CD4-positive, alpha-beta T cell (primary cell): Measurements from ENCODE around the gene POLA1. TPM values are rescaled to one million over a fixed set of nuclear protein-coding genes. Genes with fewer than 3 reads are reported as not detected.

ENCODE experiments used
- ATAC-seq: fragments of 200-7000 bp; cut with Tn5 transposase; one replicate; pipeline ENCODE4 v1.10.0; 2022; ENCODE audit warnings: mild to moderate bottlenecking; ENCODE audit not compliant: poor library complexity
- CTCF ChIA-PET: fragments of 350-600 bp; sonication (Branson Sonifier 250); formaldehyde crosslinking; loops from one replicate; lab custom pipeline; 2021; ENCODE audit warnings: antibody characterized with exemption, inconsistent platforms; lab: Charles Lee
- POLR2A ChIA-PET: fragments of 350-600 bp; sonication (Branson Sonifier 250); formaldehyde crosslinking; loops from one replicate; lab custom pipeline; 2021; ENCODE audit warnings: antibody characterized with exemption, inconsistent platforms; lab: Charles Lee
- DNase-seq, 14 experiments: peaks; one replicate each; pipeline ENCODE4 v3.0.0-alpha.2; 2013 to 2020; ENCODE audit warnings: mixed read lengths in 2 of 14
- H3K27ac ChIP-seq, 2 donors: one replicate each; pipeline versions ENCODE4 v1.5.1 to v1.7.0; 2013; ENCODE audit warnings: low read length in 2 of 2, low read depth in 1 of 2, mild to moderate bottlenecking in 1 of 2
- H3K27me3 ChIP-seq, 2 experiments: 1 replicate in 1 of 2; 2 replicates in 1 of 2; pipeline versions ENCODE4 v1.6.1 to v1.7.0; 2013; ENCODE audit warnings: low read length in 2 of 2, control low read depth in 1 of 2, mild to moderate bottlenecking in 1 of 2, moderate library complexity in 1 of 2; ENCODE audit not compliant: insufficient read depth in 2 of 2, control insufficient read depth in 1 of 2
- H3K36me3 ChIP-seq: one replicate; pipeline ENCODE4 v1.6.1; 2013; ENCODE audit warnings: low read length, control low read depth; ENCODE audit not compliant: insufficient read depth
- H3K4me1 ChIP-seq: one replicate; pipeline ENCODE4 v1.6.1; 2013; ENCODE audit warnings: low read length, control low read depth; ENCODE audit not compliant: insufficient read depth
- H3K4me3 ChIP-seq: one replicate; pipeline ENCODE4 v1.5.1; 2013; ENCODE audit warnings: mild to moderate bottlenecking, low read length, moderate library complexity
- H3K9me3 ChIP-seq, 2 experiments: 1 replicate in 1 of 2; 2 replicates in 1 of 2; pipeline versions ENCODE4 v1.6.1 to v1.7.0; 2013; ENCODE audit warnings: low read length in 2 of 2, mild to moderate bottlenecking in 2 of 2, control low read depth in 1 of 2, moderate library complexity in 1 of 2; ENCODE audit not compliant: control insufficient read depth in 1 of 2, insufficient read depth in 1 of 2
- H3K27ac Mint-ChIP-seq: one replicate; pipeline ENCODE4 v1.8.0; 2020; ENCODE audit warnings: mixed read lengths
- H3K27me3 Mint-ChIP-seq: one replicate; pipeline ENCODE4 v1.8.0; 2021; ENCODE audit warnings: mixed read lengths
- H3K36me3 Mint-ChIP-seq: one replicate; pipeline ENCODE4 v1.8.0; 2021; ENCODE audit warnings: low read depth, mixed read lengths
- H3K4me1 Mint-ChIP-seq: one replicate; pipeline ENCODE4 v1.8.0; 2021; ENCODE audit warnings: low read depth, mixed read lengths
- H3K4me3 Mint-ChIP-seq: one replicate; pipeline ENCODE4 v1.8.0; 2020; ENCODE audit warnings: mild to moderate bottlenecking, mixed read lengths
- H3K9me3 Mint-ChIP-seq: one replicate; pipeline ENCODE4 v1.8.0; 2020; ENCODE audit warnings: mixed read lengths
- CTCF ChIP-seq: fragments of 200-600 bp; IDR thresholded peaks from one replicate; pipeline ENCODE4 v1.8.0; 2022; ENCODE audit warnings: antibody characterized with exemption, mild to moderate bottlenecking
- intact Hi-C, 2 experiments: fragments of 100-400 bp; cut with DNase I in 1 of 2; cut with micrococcal nuclease in 1 of 2; formaldehyde crosslinking; loops; one replicate each; pipeline versions ENCODE4 v1.15.1 to v1.9.0; 2023 to 2025; cut with DNase I, micrococcal nuclease
- total RNA-seq, 174 experiments: library from RNA in 2 of 174; stranded (reverse) in 2 of 174; gene quantifications; one replicate each; pipeline ENCODE4 v1.2.3 and lab custom pipeline; 2021 to 2026

Gene POLA1
- total RNA-seq, 2 experiments from 2014 or later = 4.7 TPM

GRCh38 chrX:24662352-24662751, 31.4 kb upstream of the POLA1 start:
- no peaks in the 10 kb centered on the region for H3K4me1 Mint-ChIP-seq
- no peak for TF ChIP-seq CTCF
- Histone ChIP-seq H3K4me3 (no peak overlapping the region), H3K4me1 (no peaks in the 10 kb centered on the region), H3K27me3 (no peaks in the 10 kb centered on the region), H3K27ac (no peak overlapping the region), H3K9me3 (no peaks in the 10 kb centered on the region), H3K36me3 (no peaks in the 10 kb centered on the region)
- DNase-seq = no peak
- H3K27ac Mint-ChIP-seq = no peak overlapping the region
- ChIA-PET CTCF (no interaction called here), POLR2A (no interaction called here)
- no peak overlapping the region for H3K4me3 Mint-ChIP-seq
- no peak for ATAC-seq
- H3K27me3 Mint-ChIP-seq = no peaks in the 10 kb centered on the region
- H3K9me3 Mint-ChIP-seq = no peaks in the 10 kb centered on the region
- H3K36me3 Mint-ChIP-seq = no peaks in the 10 kb centered on the region
- intact Hi-C loops = no loop called here

- H3K36me3 ChIP-seq = no peaks in the 10 kb centered on the region
- no peak for TF ChIP-seq CTCF
- no peaks in the 10 kb centered on the region for H3K4me1 Mint-ChIP-seq
- H3K4me1 ChIP-seq = no peaks in the 10 kb centered on the region
- ChIA-PET POLR2A (no interaction called here), CTCF (interaction anchor here (2.4 kb wide), 1 partner anchor 8 kb away, joined by 7 read pairs; no protein-coding TSS in a partner anchor)
- no peaks in the 10 kb centered on the region for H3K27me3 Mint-ChIP-seq
- no peaks in the 10 kb centered on the region for H3K27me3 ChIP-seq
- H3K36me3 Mint-ChIP-seq = no peaks in the 10 kb centered on the region
- no peaks in the 10 kb centered on the region for H3K9me3 ChIP-seq
- no peaks in the 10 kb centered on the region for H3K9me3 Mint-ChIP-seq
- intact Hi-C loops = no loop called here
- no peak overlapping the region for H3K27ac Mint-ChIP-seq
- H3K4me3 ChIP-seq = no peak overlapping the region
- DNase-seq (no peak), ATAC-seq (no peak)
- no peak overlapping the region for H3K4me3 Mint-ChIP-seq
- no peak overlapping the region for H3K27ac ChIP-seq
These were observed 25.6 kb upstream of the POLA1 start for GRCh38 chrX:24668111-24668510.

GRCh38 chrX:24672701-24673190, 21.0 kb upstream of the POLA1 start:
- intact Hi-C loops = no loop called here
- no peaks in the 10 kb centered on the region for H3K9me3 ChIP-seq
- H3K4me3 ChIP-seq = no peak overlapping the region
- H3K36me3 ChIP-seq = no peaks in the 10 kb centered on the region
- H3K27ac ChIP-seq = no peak overlapping the region
- Mint-ChIP-seq H3K36me3 (no peaks in the 10 kb centered on the region), H3K4me3 (no peak overlapping the region), H3K4me1 (no peaks in the 10 kb centered on the region), H3K27ac (no peak overlapping the region), H3K9me3 (no peaks in the 10 kb centered on the region), H3K27me3 (no peaks in the 10 kb centered on the region)
- no peak for TF ChIP-seq CTCF
- H3K4me1 ChIP-seq = no peaks in the 10 kb centered on the region
- CTCF ChIA-PET = interaction anchor here (0.5 kb wide), 1 partner anchor 1028 kb away, joined by 3 read pairs; no protein-coding TSS in a partner anchor
- H3K27me3 ChIP-seq = no peaks in the 10 kb centered on the region
- ATAC-seq = no peak
- POLR2A ChIA-PET = no interaction called here
- no peak for DNase-seq
